ENCODE data around the gene C16orf87.

- TF ChIP-seq, protein P1, sequence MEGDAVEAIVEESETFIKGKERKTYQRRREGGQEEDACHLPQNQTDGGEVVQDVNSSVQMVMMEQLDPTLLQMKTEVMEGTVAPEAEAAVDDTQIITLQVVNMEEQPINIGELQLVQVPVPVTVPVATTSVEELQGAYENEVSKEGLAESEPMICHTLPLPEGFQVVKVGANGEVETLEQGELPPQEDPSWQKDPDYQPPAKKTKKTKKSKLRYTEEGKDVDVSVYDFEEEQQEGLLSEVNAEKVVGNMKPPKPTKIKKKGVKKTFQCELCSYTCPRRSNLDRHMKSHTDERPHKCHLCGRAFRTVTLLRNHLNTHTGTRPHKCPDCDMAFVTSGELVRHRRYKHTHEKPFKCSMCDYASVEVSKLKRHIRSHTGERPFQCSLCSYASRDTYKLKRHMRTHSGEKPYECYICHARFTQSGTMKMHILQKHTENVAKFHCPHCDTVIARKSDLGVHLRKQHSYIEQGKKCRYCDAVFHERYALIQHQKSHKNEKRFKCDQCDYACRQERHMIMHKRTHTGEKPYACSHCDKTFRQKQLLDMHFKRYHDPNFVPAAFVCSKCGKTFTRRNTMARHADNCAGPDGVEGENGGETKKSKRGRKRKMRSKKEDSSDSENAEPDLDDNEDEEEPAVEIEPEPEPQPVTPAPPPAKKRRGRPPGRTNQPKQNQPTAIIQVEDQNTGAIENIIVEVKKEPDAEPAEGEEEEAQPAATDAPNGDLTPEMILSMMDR (conservative IDR thresholded peaks at IDR 0.05; ENCODE audit: low read length): no peak
- TF ChIP-seq EZH2phosphoT487 (IDR thresholded peaks at IDR 0.05; ENCODE audit: borderline replicate concordance): no peak
These were observed 23.9 kb upstream of the C16orf87 start for GRCh38 chr16:46854846-46855245.
